Hippocampal formation (tissue), 2 donors: Measurements from ENCODE around the gene RGL3.
"Not testable (repeated sequence)": the region's sequence is repeated elsewhere in the genome, so short reads cannot be mapped to it uniquely, and the experiment has no call there.

ENCODE experiments used
- DNase-seq, 2 donors: peaks; one replicate each; lab custom pipeline; 2025; lab: John Stamatoyannopoulos, UW

RGL3 gene

GRCh38 chr19:11450570-11451326 is 31.6 kb upstream of the RGL3 start:
- no peak for DNase-seq

- no peak for DNase-seq
These were observed 29.9 kb upstream of the RGL3 start for GRCh38 chr19:11448923-11449554.

- no peak for DNase-seq
These were observed 29.3 kb upstream of the RGL3 start for GRCh38 chr19:11448410-11448809.

- DNase-seq = no peak
These were observed 28.5 kb upstream of the RGL3 start for GRCh38 chr19:11447347-11448262.

- DNase-seq = peak; percentile 44 to 89
These were observed 27.7 kb upstream of the RGL3 start for GRCh38 chr19:11446652-11447301.

- DNase-seq = no peak
These were observed 27.1 kb upstream of the RGL3 start for GRCh38 chr19:11446271-11446651.

- no peak for DNase-seq
These were observed 26.0 kb upstream of the RGL3 start for GRCh38 chr19:11445141-11445540.

- no peak for DNase-seq
These were observed 24.9 kb upstream of the RGL3 start for GRCh38 chr19:11444059-11444458.

- no peak for DNase-seq
These were observed 18.8 kb upstream of the RGL3 start for GRCh38 chr19:11437955-11438354.

- DNase-seq = no peak
These were observed 16.8 kb upstream of the RGL3 start for GRCh38 chr19:11435833-11436313.

- peak; percentile 100 for DNase-seq
These were observed 16.1 kb upstream of the RGL3 start, which contains the start of the genes ODAD3 and PRKCSH for GRCh38 chr19:11435057-11435832. Gene ODAD3 (minus strand): TSS chr19:11435121. CDS start chr19:11435016, 105 bp downstream. Gene PRKCSH (plus strand): TSS chr19:11435635. CDS start chr19:11436118, 483 bp downstream.

GRCh38 chr19:11434703-11435056 is 15.6 kb upstream of the RGL3 start:
- no peak for DNase-seq

GRCh38 chr19:11433526-11433925 is 14.4 kb upstream of the RGL3 start:
- not testable (repeated sequence) for DNase-seq

GRCh38 chr19:11426656-11427055 is 7.5 kb upstream of the RGL3 start:
- DNase-seq = no peak

GRCh38 chr19:11425719-11426457 is 6.8 kb upstream of the RGL3 start:
- DNase-seq = no peak

- DNase-seq = no peak
These were observed 4.7 kb upstream of the RGL3 start for GRCh38 chr19:11423791-11424181.

- no peak for DNase-seq
These were observed 4.2 kb upstream of the RGL3 start for GRCh38 chr19:11423164-11423790.

GRCh38 chr19:11422163-11423065 is 3.3 kb upstream of the RGL3 start:
- peak in 1 of 2 donors; percentile 22 for DNase-seq
